ENCODE results near the gene HMGCS1.
"Not testable (repeated sequence)": the region's sequence is repeated elsewhere in the genome, so short reads cannot be mapped to it uniquely, and the experiment has no call there.

Gene HMGCS1

GRCh38 chr5:43312076-43312661, 1.0 kb downstream of the HMGCS1 start:
- no peak for DNase-seq

GRCh38 chr5:43309637-43310036, 3.6 kb downstream of the HMGCS1 start:
- DNase-seq = no peak

- no peak for DNase-seq
Measured at GRCh38 chr5:43309122-43309521, 4.1 kb downstream of the HMGCS1 start.

- not testable (repeated sequence) for DNase-seq
Measured at GRCh38 chr5:43306954-43307353, 6.3 kb downstream of the HMGCS1 start.

- peak; percentile 23 for DNase-seq
Measured at GRCh38 chr5:43305948-43306565, 7.2 kb downstream of the HMGCS1 start.

GRCh38 chr5:43304525-43304924, 8.7 kb downstream of the HMGCS1 start:
- no peak for DNase-seq

- DNase-seq = no peak
Measured at GRCh38 chr5:43303242-43303641, 10.0 kb downstream of the HMGCS1 start.

GRCh38 chr5:43302481-43302880, 10.7 kb downstream of the HMGCS1 start:
- DNase-seq = no peak

GRCh38 chr5:43301653-43302091, 11.5 kb downstream of the HMGCS1 start:
- no peak for DNase-seq

GRCh38 chr5:43300112-43300511, 13.1 kb downstream of the HMGCS1 start:
- no peak for DNase-seq

GRCh38 chr5:43298443-43298842, 14.8 kb downstream of the HMGCS1 start:
- DNase-seq = no peak

- DNase-seq = no peak
Measured at GRCh38 chr5:43296835-43297234, 16.4 kb downstream of the HMGCS1 start.

- DNase-seq = no peak
Measured at GRCh38 chr5:43295202-43295601, 18.0 kb downstream of the HMGCS1 start.

GRCh38 chr5:43294226-43294625, 19.0 kb downstream of the HMGCS1 start:
- no peak for DNase-seq

- DNase-seq = no peak
Measured at GRCh38 chr5:43290726-43291125, 22.5 kb downstream of the HMGCS1 start.

- no peak for DNase-seq
Measured at GRCh38 chr5:43288269-43288831, 24.9 kb downstream of the HMGCS1 start.

GRCh38 chr5:43287493-43287892, 25.7 kb downstream of the HMGCS1 start:
- DNase-seq = no peak

- DNase-seq = no peak
Measured at GRCh38 chr5:43286623-43287022, 26.6 kb downstream of the HMGCS1 start.

- no peak for DNase-seq
Measured at GRCh38 chr5:43281840-43282658, 31.2 kb downstream of the HMGCS1 start.

GRCh38 chr5:43279548-43280274, 33.5 kb downstream of the HMGCS1 start:
- DNase-seq = no peak

- DNase-seq = no peak
Measured at GRCh38 chr5:43275391-43275790, 37.8 kb downstream of the HMGCS1 start.

GRCh38 chr5:43274435-43275114, 38.6 kb downstream of the HMGCS1 start:
- no peak for DNase-seq

Measured in NCI-H1436 (cell line).